Measurements from ENCODE around the gene KIRREL1.

KIRREL1 gene

GRCh38 chr1:157975228-157975950 is 18.1 kb upstream of the KIRREL1 start:
- no peak for DNase-seq (ENCODE audit: low spot score)

GRCh38 chr1:157976888-157977287 is 16.6 kb upstream of the KIRREL1 start:
- DNase-seq (ENCODE audit: low spot score): no peak

DNA sequence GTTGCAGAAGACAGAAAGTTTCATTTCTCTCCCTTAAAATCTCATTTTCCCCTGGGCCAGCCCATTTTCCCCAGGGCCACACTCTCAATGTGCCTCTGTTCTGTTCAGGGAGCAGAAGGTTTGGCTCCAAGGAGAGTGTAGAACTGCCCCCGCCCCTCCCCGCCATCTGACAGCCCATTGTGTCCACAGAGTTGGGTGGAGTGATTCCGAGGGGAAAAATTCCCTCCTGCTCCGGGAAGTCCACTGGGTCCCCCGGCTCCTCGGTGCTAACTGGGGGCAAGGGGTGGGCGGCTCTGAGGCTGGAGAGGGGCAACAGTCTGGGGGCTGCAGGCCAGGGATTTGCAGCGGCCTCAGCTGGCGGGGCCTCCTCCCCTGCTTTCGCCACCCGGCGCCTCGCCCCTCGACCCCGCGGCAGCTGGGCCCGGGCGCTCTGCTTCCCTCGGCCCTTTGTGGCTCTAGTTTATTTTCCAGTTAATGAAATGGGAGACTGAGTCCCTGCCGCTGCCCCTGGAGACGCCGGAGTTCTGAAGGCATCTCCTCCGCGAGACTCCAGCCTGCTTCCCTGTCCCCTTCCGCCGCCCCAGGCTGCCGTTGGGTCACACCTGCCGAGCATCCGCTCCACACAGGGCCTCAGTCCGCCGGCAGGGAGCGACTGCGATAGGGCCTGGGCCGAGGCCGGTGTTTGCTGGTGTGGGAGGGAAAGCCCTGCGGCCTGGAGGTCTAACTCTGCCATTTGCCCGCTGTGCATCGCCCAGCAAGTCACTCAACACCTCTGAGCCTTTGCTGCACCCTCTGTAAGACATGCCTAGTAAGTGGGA is 14.7 kb upstream of the KIRREL1 start:
- DNase-seq (ENCODE audit: low spot score): no peak

DNA sequence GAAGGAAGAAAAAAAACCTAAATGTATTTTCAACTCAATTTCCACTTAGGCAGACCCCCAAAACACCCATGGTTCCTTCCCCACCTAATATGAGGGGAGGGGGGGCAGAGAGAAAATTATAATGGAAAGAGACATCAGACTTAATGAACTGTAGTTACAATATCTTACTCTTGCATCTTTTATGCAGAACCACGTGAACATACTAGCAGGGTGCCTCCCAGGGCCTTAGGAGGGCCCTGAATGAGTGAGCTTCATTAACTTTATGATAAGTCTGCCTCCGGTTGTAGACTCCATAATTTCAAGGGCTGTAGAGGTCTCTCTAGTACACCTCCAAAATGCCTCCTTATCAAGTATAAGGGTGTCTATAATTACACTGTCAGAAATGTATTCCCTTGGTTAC is 11.3 kb upstream of the KIRREL1 start:
- DNase-seq (ENCODE audit: low spot score): no peak

DNA sequence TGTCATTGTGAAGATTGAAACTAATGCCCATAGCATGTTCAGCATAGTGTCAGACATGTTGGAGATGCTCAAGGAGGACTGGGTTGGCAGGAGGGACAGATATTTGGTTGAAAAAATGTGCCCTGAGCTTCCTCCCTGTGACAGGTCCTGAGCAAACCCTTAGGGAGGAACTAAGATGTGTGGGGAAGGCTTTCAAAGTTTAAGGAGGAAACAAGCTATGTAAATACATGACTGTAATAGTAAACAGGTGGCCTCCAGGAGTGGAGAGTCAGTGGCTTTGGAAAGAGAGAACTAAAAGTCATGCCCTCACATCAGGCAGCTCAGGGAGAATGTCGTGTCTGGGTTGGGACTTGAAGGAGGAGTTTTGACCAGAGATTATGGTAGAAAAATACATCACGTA is 9.7 kb upstream of the KIRREL1 start:
- no peak for DNase-seq (ENCODE audit: low spot score)

GRCh38 chr1:157984469-157984868 is 9.0 kb upstream of the KIRREL1 start:
- no peak for DNase-seq (ENCODE audit: low spot score)

GRCh38 chr1:157985473-157985872 is 8.0 kb upstream of the KIRREL1 start:
- DNase-seq (ENCODE audit: low spot score): no peak

GRCh38 chr1:157988002-157988401 is 5.4 kb upstream of the KIRREL1 start:
- no peak for DNase-seq (ENCODE audit: low spot score)

DNA sequence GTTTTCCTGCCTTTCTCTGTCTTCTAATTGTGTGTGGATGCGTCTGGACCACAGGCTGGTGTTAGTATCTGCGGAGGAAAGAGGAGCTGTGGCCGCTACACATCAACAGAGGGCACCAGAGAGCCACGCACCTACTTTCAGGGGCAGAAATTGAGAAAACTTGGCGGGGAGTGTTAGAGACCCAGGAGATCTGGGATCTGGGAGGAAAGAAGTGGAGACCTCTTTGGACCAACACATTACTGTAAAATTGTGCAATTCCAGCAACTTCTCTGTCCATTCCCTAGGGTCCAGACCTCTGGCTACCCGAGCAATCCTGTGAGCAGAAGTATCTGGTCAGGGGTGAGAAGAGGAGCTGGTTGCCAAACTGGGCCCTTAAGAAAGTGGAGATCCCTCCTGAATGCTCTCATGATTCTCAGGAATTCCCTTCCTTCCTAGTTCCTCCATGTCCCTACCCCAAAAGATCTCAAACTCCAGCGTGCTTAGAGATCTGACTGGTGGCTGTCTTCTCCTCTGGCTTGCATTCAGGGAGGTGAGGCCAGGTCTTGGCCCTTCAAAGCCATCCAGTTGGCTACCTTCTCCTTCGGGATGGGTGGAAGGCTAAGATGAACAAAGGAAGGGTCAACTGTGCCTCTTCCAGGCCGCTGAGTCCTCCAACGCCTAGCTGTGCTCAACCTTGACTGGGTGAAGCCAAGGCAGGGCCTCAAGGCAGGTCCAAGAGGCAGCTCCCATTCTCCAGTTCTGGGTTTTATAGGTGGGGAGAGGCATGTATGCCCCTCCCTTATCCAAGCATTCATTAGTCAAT is 1.2 kb upstream of the KIRREL1 start:
- DNase-seq (ENCODE audit: low spot score): peak; percentile 75

DNA sequence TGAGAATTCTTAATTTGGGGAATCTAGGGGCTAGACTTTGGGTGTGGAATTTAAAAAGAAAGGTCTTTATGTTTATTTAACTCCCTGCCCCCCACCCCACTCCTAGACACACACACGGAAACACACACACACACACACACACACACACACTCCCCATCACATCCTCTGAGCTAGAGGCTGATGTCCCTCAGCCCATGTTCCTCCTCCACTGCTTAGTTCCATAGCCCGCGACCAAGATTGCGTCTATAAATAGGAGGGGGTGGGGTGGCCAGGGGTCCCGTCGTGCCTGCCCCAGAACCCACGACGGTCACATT is 655 bp upstream of the KIRREL1 start:
- no peak for DNase-seq (ENCODE audit: low spot score)

- no peak for DNase-seq (ENCODE audit: low spot score)
Observed at GRCh38 chr1:157993918-157994605, 617 bp downstream of the KIRREL1 start.

DNA sequence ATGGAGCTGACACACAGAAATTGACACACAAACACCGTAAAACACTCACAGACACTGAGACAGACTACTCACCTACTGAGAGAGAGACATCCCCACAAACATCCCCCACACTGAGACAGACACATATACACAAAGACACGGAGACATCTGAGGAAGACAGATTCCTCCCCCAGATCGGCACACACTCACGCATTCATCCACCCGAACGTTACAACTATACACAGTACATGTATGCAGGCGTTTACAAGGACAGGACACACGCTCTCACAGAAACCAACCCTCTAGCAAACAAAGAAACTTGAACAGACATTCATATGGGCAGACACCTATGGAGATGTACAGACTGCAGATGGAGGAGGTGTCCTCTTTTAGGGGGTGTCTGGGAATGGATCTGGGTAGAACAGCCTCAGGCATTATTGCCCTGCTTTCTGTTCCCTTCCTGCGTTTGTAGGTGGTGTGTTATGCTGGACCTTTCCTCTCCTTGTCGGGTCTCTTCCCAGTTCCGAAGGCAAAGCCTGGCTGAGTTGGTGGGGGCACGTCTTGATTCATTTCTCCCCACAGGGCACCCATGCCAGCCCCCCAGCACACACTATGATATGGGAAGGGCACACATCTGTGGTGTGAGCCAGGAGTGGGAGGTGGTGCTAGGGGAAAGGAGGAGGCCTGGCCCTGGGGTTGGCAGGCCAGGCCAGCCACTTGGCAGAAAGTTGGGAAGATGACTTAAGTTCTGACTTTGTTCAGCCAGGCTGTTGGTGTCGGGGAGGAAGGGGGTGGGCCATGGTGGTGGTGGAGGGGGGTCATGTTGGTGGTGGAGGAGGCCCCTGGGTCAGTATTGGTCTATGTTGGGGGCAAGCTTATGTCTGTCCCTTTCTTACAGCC is 1.5 kb downstream of the KIRREL1 start:
- no peak for DNase-seq (ENCODE audit: low spot score)

GRCh38 chr1:157995583-157996169 is 2.2 kb downstream of the KIRREL1 start:
- DNase-seq (ENCODE audit: low spot score): no peak

- no peak for DNase-seq (ENCODE audit: low spot score)
Observed at GRCh38 chr1:157996433-157996832, 3.0 kb downstream of the KIRREL1 start.

- no peak for DNase-seq (ENCODE audit: low spot score)
Observed at GRCh38 chr1:158000507-158000906, 7.1 kb downstream of the KIRREL1 start.

GRCh38 chr1:158002022-158002630 is 8.7 kb downstream of the KIRREL1 start:
- DNase-seq (ENCODE audit: low spot score): no peak

GRCh38 chr1:158002631-158003405 is 9.4 kb downstream of the KIRREL1 start:
- DNase-seq (ENCODE audit: low spot score): no peak

DNA sequence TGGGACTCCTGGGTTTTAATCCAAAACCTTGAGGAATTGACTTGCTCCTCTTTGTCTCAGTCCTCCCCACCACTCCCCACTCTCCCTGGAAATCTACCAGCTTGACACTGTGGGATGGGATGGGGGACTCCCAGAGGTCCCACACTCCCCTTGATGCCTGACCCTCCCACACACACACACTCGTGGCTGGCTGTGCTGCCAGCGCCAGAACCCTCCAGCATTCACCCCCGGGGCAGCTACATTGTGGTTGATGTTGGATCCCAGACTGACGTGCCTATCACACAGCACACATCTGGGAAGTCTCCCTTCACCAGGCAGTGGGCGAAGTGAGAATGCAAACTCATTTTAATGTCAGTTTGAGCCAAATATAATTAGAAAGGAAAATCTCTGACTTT is 10.0 kb downstream of the KIRREL1 start:
- DNase-seq (ENCODE audit: low spot score): no peak

DNA sequence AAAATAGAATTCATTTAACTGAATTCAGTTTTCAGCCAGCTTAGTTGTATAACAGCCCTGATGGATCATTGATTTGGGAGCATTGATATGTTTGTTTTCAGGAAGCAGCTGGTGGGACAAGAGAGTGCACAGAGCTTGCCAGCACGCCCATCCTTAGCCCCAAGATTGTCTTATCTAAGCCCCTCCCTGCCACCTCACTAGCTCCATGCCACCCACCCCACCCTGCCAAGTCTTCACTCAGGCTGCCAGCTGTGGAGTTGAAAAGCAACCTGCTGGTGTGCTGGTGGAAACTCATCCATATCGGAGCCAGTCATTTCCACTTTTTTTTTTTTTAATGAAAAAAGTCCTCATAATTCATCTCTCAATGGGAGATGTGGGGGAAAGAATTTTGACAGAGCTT is 11.8 kb downstream of the KIRREL1 start:
- no peak for DNase-seq (ENCODE audit: low spot score)

DNA sequence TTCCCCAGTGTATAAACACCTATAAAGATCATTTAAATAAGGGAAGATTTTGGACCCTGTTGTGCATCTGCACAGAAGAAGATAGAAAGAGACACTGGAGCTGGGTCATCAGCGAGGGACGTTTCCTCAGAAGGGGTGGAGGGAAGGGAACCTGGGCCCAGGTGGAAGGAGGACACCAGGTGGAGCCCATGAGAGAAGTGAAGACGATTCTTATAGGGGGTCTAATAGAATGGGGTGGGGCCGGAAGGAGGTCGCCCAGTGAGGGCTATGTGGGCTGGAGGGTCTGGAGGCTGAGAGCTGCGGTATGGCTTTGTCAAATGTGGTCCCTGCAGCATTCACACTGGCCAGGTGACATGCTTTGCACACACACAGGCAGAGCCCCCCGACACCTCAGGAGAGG is 13.7 kb downstream of the KIRREL1 start:
- no peak for DNase-seq (ENCODE audit: low spot score)
